Progenitor cell of endocrine pancreas (in vitro differentiated cells): ENCODE data around the gene TTC33. TPM values are rescaled to one million over a fixed set of nuclear protein-coding genes. Genes with fewer than 3 reads are reported as not detected.

Experiments used
- DNase-seq: peaks from one replicate; pipeline ENCODE4 v3.0.0; 2021; ENCODE audit warnings: low spot score; ENCODE audit not compliant: unreplicated experiment
- H3K27ac Mint-ChIP-seq: 2 replicates; pipeline ENCODE4 v1.8.0; 2021; ENCODE audit warnings: mild to moderate bottlenecking, moderate library complexity, mixed read lengths
- H3K27me3 Mint-ChIP-seq: 2 replicates; pipeline ENCODE4 v1.8.0; 2021; ENCODE audit warnings: mixed read lengths
- H3K36me3 Mint-ChIP-seq: 2 replicates; pipeline ENCODE4 v1.8.0; 2022; ENCODE audit warnings: mixed read lengths; ENCODE audit not compliant: insufficient read depth
- H3K4me1 Mint-ChIP-seq: 2 replicates; pipeline ENCODE4 v1.8.0; 2021; ENCODE audit warnings: low read depth, mixed read lengths
- H3K4me3 Mint-ChIP-seq: 2 replicates; pipeline ENCODE4 v1.8.0; 2021; ENCODE audit warnings: low read depth, mild to moderate bottlenecking, moderate library complexity, mixed read lengths
- H3K9me3 Mint-ChIP-seq: 2 replicates; pipeline ENCODE4 v1.8.0; 2021; ENCODE audit warnings: low read depth, mixed read lengths
- CTCF ChIP-seq: fragments of 200-600 bp; sonication (generic); IDR thresholded peaks from one replicate; pipeline ENCODE4 v1.5.0; 2021; ENCODE audit warnings: antibody characterized with exemption, mild to moderate bottlenecking; ENCODE audit not compliant: unreplicated experiment
- total RNA-seq: library from RNA; stranded (reverse); gene quantifications from 2 replicates; pipeline ENCODE4 v1.2.1, GENCODE V29; 2021

Gene TTC33
- total RNA-seq, 1 donor from 2014 or later = 25.4 TPM

GRCh38 chr5:40499518-40500273 lies 256.1 kb downstream of the TTC33 start:
- Mint-ChIP-seq H3K27me3 (no peaks in the 10 kb centered on the region), H3K4me1 (no peaks in the 10 kb centered on the region), H3K4me3 (no peak overlapping the region), H3K9me3 (no peaks in the 10 kb centered on the region), H3K36me3 (no peaks in the 10 kb centered on the region), H3K27ac (no peak overlapping the region)
- no peak for TF ChIP-seq CTCF
- no peak for DNase-seq

GRCh38 chr5:40499007-40499406 lies 256.8 kb downstream of the TTC33 start:
- no peak for DNase-seq
- no peak for TF ChIP-seq CTCF
- H3K36me3 Mint-ChIP-seq = no peaks in the 10 kb centered on the region
- H3K4me3 Mint-ChIP-seq = no peak overlapping the region
- no peak overlapping the region for H3K27ac Mint-ChIP-seq
- H3K9me3 Mint-ChIP-seq = no peaks in the 10 kb centered on the region
- no peaks in the 10 kb centered on the region for H3K27me3 Mint-ChIP-seq
- H3K4me1 Mint-ChIP-seq = no peaks in the 10 kb centered on the region

- no peak for TF ChIP-seq CTCF
- no peaks in the 10 kb centered on the region for H3K27me3 Mint-ChIP-seq
Measured at GRCh38 chr5:40497573-40497972, 258.2 kb downstream of the TTC33 start.

GRCh38 chr5:40495237-40495635 lies 260.5 kb downstream of the TTC33 start:
- DNase-seq = no peak
- Mint-ChIP-seq H3K36me3 (no peaks in the 10 kb centered on the region), H3K4me3 (no peak overlapping the region), H3K4me1 (peaks cover 1% of the 10 kb centered on the region), H3K9me3 (no peaks in the 10 kb centered on the region), H3K27me3 (no peaks in the 10 kb centered on the region), H3K27ac (no peak overlapping the region)
- no peak for TF ChIP-seq CTCF

More at GRCh38 chr5:40497573-40497972, 258.2 kb downstream of the TTC33 start:
- H3K36me3 Mint-ChIP-seq = no peaks in the 10 kb centered on the region
- no peak for DNase-seq
- H3K27ac Mint-ChIP-seq = no peak overlapping the region
- H3K4me3 Mint-ChIP-seq = no peak overlapping the region
- no peaks in the 10 kb centered on the region for H3K9me3 Mint-ChIP-seq
- no peaks in the 10 kb centered on the region for H3K4me1 Mint-ChIP-seq

- Mint-ChIP-seq H3K27ac (no peak overlapping the region), H3K27me3 (no peaks in the 10 kb centered on the region), H3K4me1 (peaks cover 2% of the 10 kb centered on the region), H3K36me3 (no peaks in the 10 kb centered on the region), H3K9me3 (no peaks in the 10 kb centered on the region), H3K4me3 (no peak overlapping the region)
- TF ChIP-seq CTCF = no peak
- DNase-seq = no peak
Measured at GRCh38 chr5:40494631-40495236, 261.0 kb downstream of the TTC33 start.
